ENCODE data around the gene PLVAP.

PLVAP gene

GRCh38 chr19:17333611-17334413, 43.3 kb downstream of the PLVAP start:
- peak; percentile 82 for DNase-seq (ENCODE audit: low spot score)

- DNase-seq (ENCODE audit: low spot score), result peak; percentile 4
Measured at GRCh38 chr19:17332677-17333581, 44.2 kb downstream of the PLVAP start.

- no peak for DNase-seq (ENCODE audit: low spot score)
Measured at GRCh38 chr19:17332360-17332676, 44.8 kb downstream of the PLVAP start.

GRCh38 chr19:17331045-17331558, 46.0 kb downstream of the PLVAP start:
- DNase-seq (ENCODE audit: low spot score), result no peak

GRCh38 chr19:17330262-17331044, 46.7 kb downstream of the PLVAP start:
- DNase-seq (ENCODE audit: low spot score), result no peak

GRCh38 chr19:17329366-17330261, 47.5 kb downstream of the PLVAP start:
- DNase-seq (ENCODE audit: low spot score), result no peak

- peak; percentile 28 for DNase-seq (ENCODE audit: low spot score)
Measured at GRCh38 chr19:17328517-17329365, 48.4 kb downstream of the PLVAP start.

GRCh38 chr19:17327654-17328516, 49.3 kb downstream of the PLVAP start:
- peak; percentile 52 for DNase-seq (ENCODE audit: low spot score)

- no peak for DNase-seq (ENCODE audit: low spot score)
Measured at GRCh38 chr19:17327068-17327653, 50.0 kb downstream of the PLVAP start.

- DNase-seq (ENCODE audit: low spot score), result no peak
Measured at GRCh38 chr19:17326595-17326966, 50.6 kb downstream of the PLVAP start.

GRCh38 chr19:17325881-17326594, 51.1 kb downstream of the PLVAP start:
- DNase-seq (ENCODE audit: low spot score), result no peak

- no peak for DNase-seq (ENCODE audit: low spot score)
Measured at GRCh38 chr19:17325133-17325532, 52.0 kb downstream of the PLVAP start.

GRCh38 chr19:17324357-17325114, 52.6 kb downstream of the PLVAP start:
- DNase-seq (ENCODE audit: low spot score), result no peak

- DNase-seq (ENCODE audit: low spot score), result no peak
Measured at GRCh38 chr19:17323964-17324332, 53.2 kb downstream of the PLVAP start.

- no peak for DNase-seq (ENCODE audit: low spot score)
Measured at GRCh38 chr19:17323300-17323963, 53.7 kb downstream of the PLVAP start.

- DNase-seq (ENCODE audit: low spot score), result no peak
Measured at GRCh38 chr19:17322854-17323253, 54.3 kb downstream of the PLVAP start.

Measured in CD4-positive, alpha-beta T cell treated with Interleukin-15 for 4 hours (primary cell).